Epithelial cell of proximal tubule (primary cell): ENCODE data around the gene SC5D. TPM values are rescaled to one million over a fixed set of nuclear protein-coding genes. Genes with fewer than 3 reads are reported as not detected.

Experiments
- DNase-seq: peaks from one replicate; pipeline ENCODE4 v3.0.0-alpha.2; 2011; ENCODE audit warnings: low read depth
- H3K4me3 ChIP-seq: 2 replicates; pipeline ENCODE4 v1.5.1; 2011; ENCODE audit warnings: low read depth, mild to moderate bottlenecking, low read length
- CTCF ChIP-seq: conservative IDR thresholded peaks from 2 replicates; pipeline ENCODE4 v1.5.1; 2012; ENCODE audit warnings: low read depth, mild to moderate bottlenecking, low read length
- total RNA-seq: library from RNA; depleted of rRNA; stranded (reverse); fragments of >200 nt; gene quantifications from 2 replicates; pipeline ENCODE4 v1.2.3, GENCODE V29; 2015

Gene SC5D
- total RNA-seq, 1 donor from 2014 or later, result 20.8 TPM

GRCh38 chr11:121347094-121347493, 54.5 kb downstream of the SC5D start:
- no peak for DNase-seq
- TF ChIP-seq CTCF, result no peak
- no peak overlapping the region for H3K4me3 ChIP-seq

DNA sequence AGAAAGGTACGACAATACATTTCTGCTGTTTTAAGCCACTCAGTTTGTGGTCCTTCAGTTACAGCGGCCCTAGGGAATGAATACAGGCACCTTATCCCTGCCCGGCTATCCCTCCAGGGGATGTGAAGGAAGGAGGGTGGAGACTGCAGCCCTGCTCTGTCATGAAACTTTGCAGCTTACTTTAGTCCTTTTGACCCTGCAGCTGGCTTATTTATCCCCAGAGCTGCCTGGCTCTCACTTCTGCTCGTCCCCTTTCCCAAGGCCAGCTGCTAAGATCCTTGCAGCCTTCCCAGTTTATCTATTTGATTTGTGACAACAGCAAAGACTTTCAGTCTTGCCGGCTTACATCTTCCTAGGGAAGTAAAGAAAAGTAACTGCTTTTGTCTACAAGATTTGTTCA, 55.2 kb downstream of the SC5D start:
- no peak overlapping the region for H3K4me3 ChIP-seq
- no peak for TF ChIP-seq CTCF
- DNase-seq, result no peak

GRCh38 chr11:121348220-121348875, 55.8 kb downstream of the SC5D start:
- no peak for DNase-seq

GRCh38 chr11:121349790-121350189, 57.2 kb downstream of the SC5D start:
- no peak overlapping the region for H3K4me3 ChIP-seq
- TF ChIP-seq CTCF, result no peak
- no peak for DNase-seq

More at GRCh38 chr11:121348220-121348875, 55.8 kb downstream of the SC5D start:
- no peak for TF ChIP-seq CTCF
- no peak overlapping the region for H3K4me3 ChIP-seq

DNA sequence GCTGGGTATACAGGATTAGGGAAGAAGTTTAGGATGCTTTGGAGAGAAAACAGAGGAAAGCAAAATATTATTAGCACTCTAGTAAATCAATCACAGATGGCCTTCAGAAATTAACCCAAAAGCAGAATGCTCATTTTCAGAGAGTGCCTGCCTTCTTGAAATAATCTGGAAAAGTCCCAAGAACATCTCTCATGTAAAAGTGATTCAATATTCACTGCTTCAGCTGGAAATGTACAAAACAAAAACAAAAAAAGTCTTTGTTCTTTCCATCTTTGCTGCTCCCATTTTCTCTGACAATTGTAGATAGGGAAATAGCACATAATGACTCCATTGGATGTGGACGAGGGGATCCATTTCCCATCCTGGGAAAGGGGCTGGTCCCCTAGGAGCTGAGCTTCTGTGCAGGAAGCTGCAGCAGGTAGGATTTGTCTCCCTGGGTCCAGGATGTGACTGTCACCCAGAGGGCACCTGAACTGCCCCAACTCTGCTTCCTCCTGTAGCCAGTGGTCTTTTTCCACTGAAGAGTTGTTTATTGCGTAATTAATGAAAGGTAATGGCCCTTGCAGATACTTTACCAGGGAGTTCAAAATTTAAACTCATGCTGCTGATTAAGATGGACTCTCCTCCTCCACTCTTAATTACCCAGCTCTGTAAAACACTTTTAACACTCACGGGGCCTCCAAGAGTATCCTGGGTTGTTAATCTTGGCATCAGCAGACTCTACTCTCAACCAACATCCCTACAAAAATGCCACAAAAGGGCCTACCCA, 57.9 kb downstream of the SC5D start:
- DNase-seq, result no peak

GRCh38 chr11:121351083-121351630, 58.6 kb downstream of the SC5D start:
- H3K4me3 ChIP-seq, result no peak overlapping the region
- TF ChIP-seq CTCF, result no peak
- DNase-seq, result no peak

More for the DNA sequence above, 57.9 kb downstream of the SC5D start:
- H3K4me3 ChIP-seq, result no peak overlapping the region
- no peak for TF ChIP-seq CTCF
